ENCODE measurements around the gene DCTPP1.

- TF ChIP-seq POLR2A (IDR thresholded peaks at IDR 0.05): no peak
- TF ChIP-seq, protein P1, sequence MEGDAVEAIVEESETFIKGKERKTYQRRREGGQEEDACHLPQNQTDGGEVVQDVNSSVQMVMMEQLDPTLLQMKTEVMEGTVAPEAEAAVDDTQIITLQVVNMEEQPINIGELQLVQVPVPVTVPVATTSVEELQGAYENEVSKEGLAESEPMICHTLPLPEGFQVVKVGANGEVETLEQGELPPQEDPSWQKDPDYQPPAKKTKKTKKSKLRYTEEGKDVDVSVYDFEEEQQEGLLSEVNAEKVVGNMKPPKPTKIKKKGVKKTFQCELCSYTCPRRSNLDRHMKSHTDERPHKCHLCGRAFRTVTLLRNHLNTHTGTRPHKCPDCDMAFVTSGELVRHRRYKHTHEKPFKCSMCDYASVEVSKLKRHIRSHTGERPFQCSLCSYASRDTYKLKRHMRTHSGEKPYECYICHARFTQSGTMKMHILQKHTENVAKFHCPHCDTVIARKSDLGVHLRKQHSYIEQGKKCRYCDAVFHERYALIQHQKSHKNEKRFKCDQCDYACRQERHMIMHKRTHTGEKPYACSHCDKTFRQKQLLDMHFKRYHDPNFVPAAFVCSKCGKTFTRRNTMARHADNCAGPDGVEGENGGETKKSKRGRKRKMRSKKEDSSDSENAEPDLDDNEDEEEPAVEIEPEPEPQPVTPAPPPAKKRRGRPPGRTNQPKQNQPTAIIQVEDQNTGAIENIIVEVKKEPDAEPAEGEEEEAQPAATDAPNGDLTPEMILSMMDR (IDR thresholded peaks at IDR 0.05): no peak
Observed at GRCh38 chr16:30382111-30382881, 47.5 kb downstream of the DCTPP1 start, which contains the start of gene SEPTIN1.

Data from lower leg skin (tissue), 3 donors.